Measurements from ENCODE around the gene AGBL4.
A peak's percentile ranks its signal among the peaks of the same experiment; 100 is the strongest.

AGBL4 gene

GRCh38 chr1:49163031-49163430, 860.7 kb downstream of the AGBL4 start:
- TF ChIP-seq EZH2 (IDR thresholded peaks at IDR 0.05) (no peak), FOXP2 (optimal IDR thresholded peaks at IDR 0.05; ENCODE audit: control extremely low read depth, extremely low read length, insufficient read depth) (no peak), POLR2AphosphoS5 (IDR thresholded peaks at IDR 0.05; ENCODE audit: borderline replicate concordance, low read depth, low read length) (no peak)
- Histone ChIP-seq H3K9ac (ENCODE audit: insufficient read length) (no peak overlapping the region), H3K4me3 (no peak overlapping the region), H3K9me3 (ENCODE audit: low read depth, low read length) (no peaks in the 10 kb centered on the region), H3K27ac (no peak overlapping the region), H3K36me3 (ENCODE audit: insufficient read depth, low read length) (no peaks in the 10 kb centered on the region)
- no peak for DNase-seq (ENCODE audit: low read depth, low spot score)

- TF ChIP-seq FOXP2 (optimal IDR thresholded peaks at IDR 0.05; ENCODE audit: control extremely low read depth, extremely low read length, insufficient read depth) = no peak
- no peak for TF ChIP-seq EZH2 (IDR thresholded peaks at IDR 0.05)
- no peak for TF ChIP-seq POLR2AphosphoS5 (IDR thresholded peaks at IDR 0.05; ENCODE audit: borderline replicate concordance, low read depth, low read length)
- no peaks in the 10 kb centered on the region for H3K9me3 ChIP-seq (ENCODE audit: low read depth, low read length)
- no peak overlapping the region for H3K27ac ChIP-seq
- H3K9ac ChIP-seq (ENCODE audit: insufficient read length) = no peak overlapping the region
- no peak for DNase-seq (ENCODE audit: low read depth, low spot score)
- H3K4me3 ChIP-seq = no peak overlapping the region
- no peaks in the 10 kb centered on the region for H3K36me3 ChIP-seq (ENCODE audit: insufficient read depth, low read length)
These were observed 863.1 kb downstream of the AGBL4 start for GRCh38 chr1:49160677-49161076.

GRCh38 chr1:49136738-49137251, 887.0 kb downstream of the AGBL4 start:
- no peaks in the 10 kb centered on the region for H3K9me3 ChIP-seq (ENCODE audit: low read depth, low read length)
- no peak overlapping the region for H3K9ac ChIP-seq (ENCODE audit: insufficient read length)
- no peak overlapping the region for H3K4me3 ChIP-seq
- no peak for TF ChIP-seq EZH2 (IDR thresholded peaks at IDR 0.05)
- TF ChIP-seq FOXP2 (optimal IDR thresholded peaks at IDR 0.05; ENCODE audit: control extremely low read depth, extremely low read length, insufficient read depth) = no peak
- TF ChIP-seq POLR2AphosphoS5 (IDR thresholded peaks at IDR 0.05; ENCODE audit: borderline replicate concordance, low read depth, low read length) = no peak
- H3K36me3 ChIP-seq (ENCODE audit: insufficient read depth, low read length) = no peaks in the 10 kb centered on the region
- DNase-seq (ENCODE audit: low read depth, low spot score) = no peak
- no peak overlapping the region for H3K27ac ChIP-seq

GRCh38 chr1:49125746-49126145, 898.0 kb downstream of the AGBL4 start:
- H3K9ac ChIP-seq (ENCODE audit: insufficient read length) = no peak overlapping the region
- H3K4me3 ChIP-seq = no peak overlapping the region
- TF ChIP-seq FOXP2 (optimal IDR thresholded peaks at IDR 0.05; ENCODE audit: control extremely low read depth, extremely low read length, insufficient read depth) = no peak
- TF ChIP-seq POLR2AphosphoS5 (IDR thresholded peaks at IDR 0.05; ENCODE audit: borderline replicate concordance, low read depth, low read length) = no peak
- TF ChIP-seq EZH2 (IDR thresholded peaks at IDR 0.05) = no peak
- H3K9me3 ChIP-seq (ENCODE audit: low read depth, low read length) = no peaks in the 10 kb centered on the region
- H3K36me3 ChIP-seq (ENCODE audit: insufficient read depth, low read length) = no peaks in the 10 kb centered on the region
- no peak overlapping the region for H3K27ac ChIP-seq
- DNase-seq (ENCODE audit: low read depth, low spot score) = no peak

GRCh38 chr1:49111931-49112330, 911.8 kb downstream of the AGBL4 start:
- H3K27ac ChIP-seq = no peak overlapping the region
- no peak overlapping the region for H3K4me3 ChIP-seq
- DNase-seq (ENCODE audit: low read depth, low spot score) = no peak
- no peak overlapping the region for H3K9ac ChIP-seq (ENCODE audit: insufficient read length)
- no peaks in the 10 kb centered on the region for H3K9me3 ChIP-seq (ENCODE audit: low read depth, low read length)
- TF ChIP-seq FOXP2 (optimal IDR thresholded peaks at IDR 0.05; ENCODE audit: control extremely low read depth, extremely low read length, insufficient read depth) (no peak), POLR2AphosphoS5 (IDR thresholded peaks at IDR 0.05; ENCODE audit: borderline replicate concordance, low read depth, low read length) (no peak), EZH2 (IDR thresholded peaks at IDR 0.05) (no peak)
- H3K36me3 ChIP-seq (ENCODE audit: insufficient read depth, low read length) = no peaks in the 10 kb centered on the region

- H3K9me3 ChIP-seq (ENCODE audit: low read depth, low read length) = no peaks in the 10 kb centered on the region
These were observed 917.3 kb downstream of the AGBL4 start for GRCh38 chr1:49106445-49106844.

GRCh38 chr1:49104575-49104974, 919.2 kb downstream of the AGBL4 start:
- TF ChIP-seq EZH2 (IDR thresholded peaks at IDR 0.05) (no peak), POLR2AphosphoS5 (IDR thresholded peaks at IDR 0.05; ENCODE audit: borderline replicate concordance, low read depth, low read length) (no peak), FOXP2 (optimal IDR thresholded peaks at IDR 0.05; ENCODE audit: control extremely low read depth, extremely low read length, insufficient read depth) (no peak)
- H3K9me3 ChIP-seq (ENCODE audit: low read depth, low read length) = no peaks in the 10 kb centered on the region

More at GRCh38 chr1:49106445-49106844, 917.3 kb downstream of the AGBL4 start:
- Histone ChIP-seq H3K9ac (ENCODE audit: insufficient read length) (no peak overlapping the region), H3K27ac (no peak overlapping the region), H3K36me3 (ENCODE audit: insufficient read depth, low read length) (no peaks in the 10 kb centered on the region), H3K4me3 (no peak overlapping the region)
- no peak for TF ChIP-seq FOXP2 (optimal IDR thresholded peaks at IDR 0.05; ENCODE audit: control extremely low read depth, extremely low read length, insufficient read depth)
- TF ChIP-seq POLR2AphosphoS5 (IDR thresholded peaks at IDR 0.05; ENCODE audit: borderline replicate concordance, low read depth, low read length) = no peak
- no peak for DNase-seq (ENCODE audit: low read depth, low spot score)

GRCh38 chr1:49102752-49103151, 921.0 kb downstream of the AGBL4 start:
- no peaks in the 10 kb centered on the region for H3K9me3 ChIP-seq (ENCODE audit: low read depth, low read length)
- TF ChIP-seq FOXP2 (optimal IDR thresholded peaks at IDR 0.05; ENCODE audit: control extremely low read depth, extremely low read length, insufficient read depth) (no peak), POLR2AphosphoS5 (IDR thresholded peaks at IDR 0.05; ENCODE audit: borderline replicate concordance, low read depth, low read length) (no peak), EZH2 (IDR thresholded peaks at IDR 0.05) (no peak)
- DNase-seq (ENCODE audit: low read depth, low spot score) = peak; percentile 12
- no peak overlapping the region for H3K27ac ChIP-seq
- no peak overlapping the region for H3K4me3 ChIP-seq
- no peak overlapping the region for H3K9ac ChIP-seq (ENCODE audit: insufficient read length)
- H3K36me3 ChIP-seq (ENCODE audit: insufficient read depth, low read length) = no peaks in the 10 kb centered on the region

More at GRCh38 chr1:49104575-49104974, 919.2 kb downstream of the AGBL4 start:
- no peaks in the 10 kb centered on the region for H3K36me3 ChIP-seq (ENCODE audit: insufficient read depth, low read length)
- no peak for DNase-seq (ENCODE audit: low read depth, low spot score)
- no peak overlapping the region for H3K9ac ChIP-seq (ENCODE audit: insufficient read length)
- no peak overlapping the region for H3K4me3 ChIP-seq
- H3K27ac ChIP-seq = no peak overlapping the region

- no peak overlapping the region for H3K9ac ChIP-seq (ENCODE audit: insufficient read length)
- H3K9me3 ChIP-seq (ENCODE audit: low read depth, low read length) = no peaks in the 10 kb centered on the region
- no peak overlapping the region for H3K27ac ChIP-seq
- no peak for DNase-seq (ENCODE audit: low read depth, low spot score)
- no peaks in the 10 kb centered on the region for H3K36me3 ChIP-seq (ENCODE audit: insufficient read depth, low read length)
- TF ChIP-seq POLR2AphosphoS5 (IDR thresholded peaks at IDR 0.05; ENCODE audit: borderline replicate concordance, low read depth, low read length) = no peak
- TF ChIP-seq EZH2 (IDR thresholded peaks at IDR 0.05) = no peak
- no peak for TF ChIP-seq FOXP2 (optimal IDR thresholded peaks at IDR 0.05; ENCODE audit: control extremely low read depth, extremely low read length, insufficient read depth)
- H3K4me3 ChIP-seq = no peak overlapping the region
These were observed 924.9 kb downstream of the AGBL4 start for GRCh38 chr1:49098866-49099265.

All from SK-N-MC (cell line).